Neural progenitor cell (in vitro differentiated cells): ENCODE results near the gene DND1. TPM values are rescaled to one million over a fixed set of nuclear protein-coding genes. Genes with fewer than 3 reads are reported as not detected.
A peak's percentile ranks its signal among the peaks of the same experiment; 100 is the strongest.
"Not testable (repeated sequence)": the region's sequence is repeated elsewhere in the genome, so short reads cannot be mapped to it uniquely, and the experiment has no call there.

Experiments
- DNase-seq: peaks from one replicate; pipeline ENCODE4 v3.0.0-alpha.2; 2016; ENCODE audit warnings: low spot score
- H2AFZ ChIP-seq: fragments of 200-600 bp; sonication (generic); replicated peaks from 2 replicates; pipeline ENCODE4 v1.6.1; 2016; ENCODE audit warnings: antibody characterized with exemption
- H3F3A ChIP-seq: fragments of 200-600 bp; sonication (generic); 2 replicates; pipeline ENCODE4 v1.6.1; 2016; ENCODE audit warnings: antibody characterized with exemption, low read depth
- H3K27ac ChIP-seq: fragments of 200-600 bp; sonication (generic); 2 replicates; pipeline ENCODE4 v1.5.1; 2016; ENCODE audit warnings: mild to moderate bottlenecking
- H3K27me3 ChIP-seq: fragments of 200-600 bp; sonication (generic); 2 replicates; pipeline ENCODE4 v1.6.1; 2016; ENCODE audit warnings: mild to moderate bottlenecking, moderate library complexity
- H3K36me3 ChIP-seq: fragments of 200-600 bp; sonication (generic); 2 replicates; pipeline ENCODE4 v1.5.1; 2016
- H3K4me1 ChIP-seq: fragments of 200-600 bp; sonication (generic); 2 replicates; pipeline ENCODE4 v1.6.1; 2016; ENCODE audit warnings: mixed run types
- H3K4me2 ChIP-seq: fragments of 200-600 bp; sonication (generic); 2 replicates; pipeline ENCODE4 v1.6.1; 2016
- H3K4me3 ChIP-seq: fragments of 200-600 bp; sonication (generic); 2 replicates; pipeline ENCODE4 v1.5.1; 2016
- H3K79me2 ChIP-seq: fragments of 200-600 bp; sonication (generic); 2 replicates; pipeline ENCODE4 v1.6.1; 2016; ENCODE audit warnings: low read depth
- H3K9ac ChIP-seq: fragments of 200-600 bp; sonication (generic); 2 replicates; pipeline ENCODE4 v1.6.1; 2016
- H3K9me3 ChIP-seq: fragments of 200-600 bp; sonication (generic); 2 replicates; pipeline ENCODE4 v1.5.1; 2016; ENCODE audit warnings: low read depth
- H4K20me1 ChIP-seq: fragments of 200-600 bp; sonication (generic); 2 replicates; pipeline ENCODE4 v1.6.1; 2016; ENCODE audit warnings: low read depth
- H3K27ac Mint-ChIP-seq: 3 replicates; pipeline ENCODE4 v1.8.0; 2021; ENCODE audit warnings: mixed read lengths
- H3K27me3 Mint-ChIP-seq: 2 replicates; pipeline ENCODE4 v1.8.0; 2022; ENCODE audit warnings: low read depth, mild to moderate bottlenecking, inconsistent platforms, moderate library complexity, mixed read lengths; ENCODE audit not compliant: insufficient read depth
- H3K36me3 Mint-ChIP-seq: 3 replicates; pipeline ENCODE4 v1.8.0; 2021; ENCODE audit warnings: mixed read lengths
- H3K4me1 Mint-ChIP-seq: 3 replicates; pipeline ENCODE4 v1.8.0; 2021; ENCODE audit warnings: mixed read lengths
- H3K4me3 Mint-ChIP-seq: 3 replicates; pipeline ENCODE4 v1.8.0; 2021; ENCODE audit warnings: mild to moderate bottlenecking, moderate library complexity, mixed read lengths
- H3K9me3 Mint-ChIP-seq: 3 replicates; pipeline ENCODE4 v1.8.0; 2020; ENCODE audit warnings: mixed read lengths
- EZH2 ChIP-seq: fragments of 200-600 bp; sonication (generic); IDR thresholded peaks from 2 replicates; pipeline ENCODE4 v1.6.1; 2017; ENCODE audit warnings: antibody characterized with exemption, mild to moderate bottlenecking, moderate library complexity
- EZH2phosphoT487 ChIP-seq: fragments of 200-600 bp; sonication (generic); IDR thresholded peaks from 2 replicates; pipeline ENCODE4 v1.6.1; 2017; ENCODE audit warnings: antibody characterized with exemption
- total RNA-seq: library from RNA; depleted of rRNA; stranded (reverse); fragments of >200 nt; gene quantifications from 2 replicates; pipeline ENCODE4 v1.2.3, GENCODE V29; 2015; ENCODE audit warnings: low replicate concordance
- TF ChIP-seq, protein P1 (sequence below): fragments of 200-600 bp; sonication (generic); IDR thresholded peaks from 2 replicates; pipeline ENCODE4 v1.5.1; 2017; ENCODE audit warnings: antibody characterized with exemption, mild to moderate bottlenecking

The DND1 gene
- total RNA-seq, 1 donor from 2014 or later = 0.37 TPM

DNA sequence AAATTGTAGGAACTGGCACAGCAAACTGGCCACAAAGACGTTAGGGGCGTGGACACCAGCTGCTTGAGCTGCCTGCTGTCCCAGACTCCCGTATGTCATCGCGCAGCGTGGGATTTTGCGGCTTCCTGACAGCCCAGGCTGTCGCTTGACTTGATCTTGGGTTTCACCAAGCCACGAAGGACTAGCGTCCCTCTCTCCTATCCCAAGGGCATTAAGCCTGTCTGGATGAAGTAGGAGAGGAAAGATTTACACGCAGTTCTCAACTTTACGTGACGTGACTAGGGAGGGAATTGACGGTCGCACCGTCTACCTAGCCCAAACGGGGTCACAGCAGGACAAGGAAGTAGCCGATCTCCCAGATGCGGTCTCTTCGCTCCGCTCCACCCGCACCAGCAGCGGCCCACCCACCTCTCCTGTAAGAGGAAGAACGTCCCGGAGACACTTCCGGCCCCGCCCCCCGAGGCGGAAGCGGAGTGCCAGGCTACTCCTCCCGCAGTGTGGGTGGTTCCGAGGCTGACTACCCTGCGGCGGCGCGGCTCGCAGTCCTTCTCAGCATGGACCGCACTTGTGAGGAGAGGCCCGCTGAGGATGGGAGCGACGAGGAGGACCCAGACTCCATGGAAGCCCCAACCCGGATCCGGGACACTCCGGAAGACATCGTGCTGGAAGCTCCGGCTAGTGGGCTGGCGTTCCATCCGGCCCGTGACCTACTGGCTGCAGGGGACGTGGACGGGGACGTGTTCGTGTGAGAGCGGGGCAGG, 8.8 kb downstream of the DND1 start, which contains the start of gene WDR55:
TSS of gene WDR55 (plus strand) at position 546 of the 761 bp plus-strand sequence. CDS start at position 555, 9 bp downstream.
- H3K36me3 ChIP-seq = no peaks in the 10 kb centered on the region
- peak within 1 kb of the TSS; percentile 81 for H3K27ac Mint-ChIP-seq
- peak; percentile 97 for DNase-seq
- H3K4me2 ChIP-seq = peak within 1 kb of the TSS; percentile 87
- peak; percentile 40 for TF ChIP-seq EZH2
- TF ChIP-seq, protein P1, sequence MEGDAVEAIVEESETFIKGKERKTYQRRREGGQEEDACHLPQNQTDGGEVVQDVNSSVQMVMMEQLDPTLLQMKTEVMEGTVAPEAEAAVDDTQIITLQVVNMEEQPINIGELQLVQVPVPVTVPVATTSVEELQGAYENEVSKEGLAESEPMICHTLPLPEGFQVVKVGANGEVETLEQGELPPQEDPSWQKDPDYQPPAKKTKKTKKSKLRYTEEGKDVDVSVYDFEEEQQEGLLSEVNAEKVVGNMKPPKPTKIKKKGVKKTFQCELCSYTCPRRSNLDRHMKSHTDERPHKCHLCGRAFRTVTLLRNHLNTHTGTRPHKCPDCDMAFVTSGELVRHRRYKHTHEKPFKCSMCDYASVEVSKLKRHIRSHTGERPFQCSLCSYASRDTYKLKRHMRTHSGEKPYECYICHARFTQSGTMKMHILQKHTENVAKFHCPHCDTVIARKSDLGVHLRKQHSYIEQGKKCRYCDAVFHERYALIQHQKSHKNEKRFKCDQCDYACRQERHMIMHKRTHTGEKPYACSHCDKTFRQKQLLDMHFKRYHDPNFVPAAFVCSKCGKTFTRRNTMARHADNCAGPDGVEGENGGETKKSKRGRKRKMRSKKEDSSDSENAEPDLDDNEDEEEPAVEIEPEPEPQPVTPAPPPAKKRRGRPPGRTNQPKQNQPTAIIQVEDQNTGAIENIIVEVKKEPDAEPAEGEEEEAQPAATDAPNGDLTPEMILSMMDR = no peak
- TF ChIP-seq EZH2phosphoT487 = no peak
- peak within 1 kb of the TSS; percentile 97 for H3K4me3 Mint-ChIP-seq
- no peak within 1 kb of the TSS for H3K27ac ChIP-seq
- H3K27me3 Mint-ChIP-seq = no peaks in the 10 kb centered on the region
- no peaks in the 10 kb centered on the region for H3K27me3 ChIP-seq
- H3K79me2 ChIP-seq = peaks cover 22% of the 10 kb centered on the region
- H3K9me3 ChIP-seq = no peaks in the 10 kb centered on the region
- peak within 1 kb of the TSS; percentile 46 for H3K9ac ChIP-seq
- H4K20me1 ChIP-seq = no peaks in the 10 kb centered on the region
- peaks cover 10% of the 10 kb centered on the region for H3K4me1 ChIP-seq
- H3K36me3 Mint-ChIP-seq = peaks cover 30% of the 10 kb centered on the region
- peaks cover 11% of the 10 kb centered on the region for H3K4me1 Mint-ChIP-seq
- H3F3A ChIP-seq = peaks cover 17% of the 10 kb centered on the region
- H3K9me3 Mint-ChIP-seq = no peaks in the 10 kb centered on the region
- peak within 1 kb of the TSS; percentile 82 for H2AFZ ChIP-seq
- peak within 1 kb of the TSS; percentile 84 for H3K4me3 ChIP-seq

GRCh38 chr5:140664030-140664358, 9.4 kb downstream of the DND1 start:
- Histone ChIP-seq H2AFZ (peak overlapping the region; percentile 82), H3K9ac (peak overlapping the region; percentile 38), H3K27ac (no peak overlapping the region), H3K36me3 (no peaks in the 10 kb centered on the region), H3K9me3 (no peaks in the 10 kb centered on the region), H3K79me2 (peaks cover 22% of the 10 kb centered on the region), H3F3A (peaks cover 17% of the 10 kb centered on the region), H3K4me3 (peak overlapping the region; percentile 84), H3K27me3 (no peaks in the 10 kb centered on the region), H3K4me1 (peaks cover 10% of the 10 kb centered on the region), H4K20me1 (no peaks in the 10 kb centered on the region), H3K4me2 (peak overlapping the region; percentile 87)
- Mint-ChIP-seq H3K27ac (no peak overlapping the region), H3K4me3 (peak overlapping the region; percentile 97), H3K9me3 (no peaks in the 10 kb centered on the region), H3K4me1 (peaks cover 11% of the 10 kb centered on the region), H3K27me3 (no peaks in the 10 kb centered on the region), H3K36me3 (peaks cover 27% of the 10 kb centered on the region)
- no peak for DNase-seq
- TF ChIP-seq, protein P1 = no peak
- no peak for TF ChIP-seq EZH2

- not testable (repeated sequence) for H3K36me3 ChIP-seq
- peaks cover 35% of the 10 kb centered on the region for H3K36me3 Mint-ChIP-seq
These were observed 13.0 kb downstream of the DND1 start for GRCh38 chr5:140660371-140660770.

DNA sequence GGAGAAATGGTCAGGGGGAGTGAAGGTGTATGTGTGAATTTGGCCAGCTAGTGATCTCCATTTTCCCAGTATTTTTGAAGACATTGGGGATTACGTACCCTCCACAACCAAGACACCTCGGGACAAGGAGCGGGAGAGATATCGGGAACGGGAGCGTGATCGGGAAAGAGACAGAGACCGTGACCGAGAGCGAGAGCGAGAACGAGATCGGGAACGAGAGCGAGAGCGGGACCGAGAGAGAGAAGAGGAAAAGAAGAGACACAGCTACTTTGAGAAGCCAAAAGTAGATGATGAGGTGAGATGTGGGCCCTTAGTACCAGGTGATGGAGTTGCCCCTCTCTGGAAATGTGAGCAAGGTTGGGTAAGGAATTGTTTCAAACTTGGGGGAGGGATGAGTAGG, 14.5 kb downstream of the DND1 start:
- no peaks in the 10 kb centered on the region for H3K36me3 ChIP-seq
- H3K9me3 ChIP-seq = no peaks in the 10 kb centered on the region
- no peak overlapping the region for H3K9ac ChIP-seq
- DNase-seq = no peak
- H3K36me3 Mint-ChIP-seq = peaks cover 47% of the 10 kb centered on the region
- H3K79me2 ChIP-seq = no peaks in the 10 kb centered on the region
- no peak overlapping the region for H3K4me3 ChIP-seq
- peaks cover 1% of the 10 kb centered on the region for H3K4me1 ChIP-seq
- no peak overlapping the region for H3K27ac ChIP-seq
- peaks cover 2% of the 10 kb centered on the region for H3K4me1 Mint-ChIP-seq
- no peak for TF ChIP-seq EZH2
- TF ChIP-seq, protein P1 = no peak
- TF ChIP-seq EZH2phosphoT487 = no peak
- H3K27me3 ChIP-seq = no peaks in the 10 kb centered on the region
- no peak overlapping the region for H3K4me2 ChIP-seq
- H4K20me1 ChIP-seq = no peaks in the 10 kb centered on the region
- no peak overlapping the region for H3K27ac Mint-ChIP-seq
- H3K27me3 Mint-ChIP-seq = no peaks in the 10 kb centered on the region
- H3K4me3 Mint-ChIP-seq = no peak overlapping the region
- H3K9me3 Mint-ChIP-seq = no peaks in the 10 kb centered on the region
- H2AFZ ChIP-seq = no peak overlapping the region
- peaks cover 10% of the 10 kb centered on the region for H3F3A ChIP-seq

More at GRCh38 chr5:140660371-140660770, 13.0 kb downstream of the DND1 start:
- peaks cover 17% of the 10 kb centered on the region for H3F3A ChIP-seq
- not testable (repeated sequence) for H3K27me3 ChIP-seq, H3K27me3 Mint-ChIP-seq, H3K9ac ChIP-seq, H2AFZ ChIP-seq, H3K9me3 Mint-ChIP-seq, H3K27ac Mint-ChIP-seq, H3K4me2 ChIP-seq, H3K9me3 ChIP-seq, DNase-seq, H3K4me3 ChIP-seq, H3K27ac ChIP-seq, H3K4me1 Mint-ChIP-seq, H3K79me2 ChIP-seq, H3K4me1 ChIP-seq, H3K4me3 Mint-ChIP-seq, H4K20me1 ChIP-seq
